H9 (cell line): ENCODE results near the gene NOL7. TPM values are rescaled to one million over a fixed set of nuclear protein-coding genes. Genes with fewer than 3 reads are reported as not detected.

ENCODE experiments used
- DNase-seq: peaks from one replicate; pipeline ENCODE4 v3.0.0-alpha.2; 2017
- H2AFZ ChIP-seq: one replicate; pipeline ENCODE4 v1.6.1; 2013; ENCODE audit warnings: mild to moderate bottlenecking, low read length, control low read depth, moderate library complexity
- H2AK5ac ChIP-seq: 2 replicates; pipeline ENCODE4 v1.6.1; 2013; ENCODE audit warnings: low read length, control low read depth, mixed read lengths; ENCODE audit not compliant: insufficient read length
- H2BK120ac ChIP-seq: one replicate; pipeline ENCODE4 v1.6.1; 2013; ENCODE audit warnings: low read depth, mild to moderate bottlenecking, low read length, control low read depth, inconsistent platforms; ENCODE audit not compliant: poor library complexity, severe bottlenecking
- H2BK12ac ChIP-seq: 2 replicates; pipeline ENCODE4 v1.6.1; 2013; ENCODE audit warnings: low read length, control low read depth, mixed read lengths, low read depth; ENCODE audit not compliant: insufficient read length
- H2BK15ac ChIP-seq: 2 replicates; pipeline ENCODE4 v1.6.1; 2013; ENCODE audit warnings: low read depth, low read length, control low read depth
- H2BK20ac ChIP-seq: one replicate; pipeline ENCODE4 v1.6.1; 2013; ENCODE audit warnings: low read depth, mild to moderate bottlenecking, low read length, control low read depth, inconsistent platforms; ENCODE audit not compliant: poor library complexity, severe bottlenecking
- H2BK5ac ChIP-seq: 2 replicates; pipeline ENCODE4 v1.6.1; 2013; ENCODE audit warnings: low read length, control low read depth, mixed read lengths; ENCODE audit not compliant: insufficient read length
- H3K14ac ChIP-seq: 2 replicates; pipeline ENCODE4 v1.6.1; 2013; ENCODE audit warnings: low read length, control low read depth; ENCODE audit not compliant: insufficient read depth
- H3K18ac ChIP-seq: 2 replicates; pipeline ENCODE4 v1.6.1; 2013; ENCODE audit warnings: low read depth, mild to moderate bottlenecking, mixed read lengths, low read length, control low read depth; ENCODE audit not compliant: insufficient read length
- H3K23ac ChIP-seq: 2 replicates; pipeline ENCODE4 v1.6.1; 2013; ENCODE audit warnings: low read length, control low read depth, mixed read lengths, low read depth; ENCODE audit not compliant: insufficient read length
- H3K23me2 ChIP-seq: 2 replicates; pipeline ENCODE4 v1.6.1; 2013; ENCODE audit warnings: low read depth, mild to moderate bottlenecking, mixed read lengths, low read length, control low read depth; ENCODE audit not compliant: insufficient read length, poor library complexity, severe bottlenecking
- H3K27ac ChIP-seq: 2 replicates; pipeline ENCODE4 v1.5.1; 2013; ENCODE audit warnings: low read length, control low read depth, mixed read lengths, low read depth; ENCODE audit not compliant: insufficient read length
- H3K27me3 ChIP-seq: 2 replicates; pipeline ENCODE4 v1.6.1; 2013; ENCODE audit warnings: low read length, control low read depth, inconsistent platforms; ENCODE audit not compliant: insufficient read depth
- H3K4ac ChIP-seq: 2 replicates; pipeline ENCODE4 v1.6.1; 2013; ENCODE audit warnings: low read depth, mild to moderate bottlenecking, control low read depth, inconsistent platforms, low read length, moderate library complexity
- H3K4me1 ChIP-seq: 2 replicates; pipeline ENCODE4 v1.6.1; 2013; ENCODE audit warnings: low read length, control low read depth, inconsistent platforms; ENCODE audit not compliant: insufficient read depth
- H3K4me2 ChIP-seq: 2 replicates; pipeline ENCODE4 v1.6.1; 2013; ENCODE audit warnings: low read length, control low read depth, mixed read lengths; ENCODE audit not compliant: insufficient read length, insufficient read depth
- H3K56ac ChIP-seq: 2 replicates; pipeline ENCODE4 v1.6.1; 2013; ENCODE audit warnings: low read depth, mild to moderate bottlenecking, mixed read lengths, low read length, control low read depth; ENCODE audit not compliant: insufficient read length
- H3K79me1 ChIP-seq: 2 replicates; pipeline ENCODE4 v1.6.1; 2013; ENCODE audit warnings: low read depth, mild to moderate bottlenecking, moderate library complexity, low read length, control low read depth, inconsistent platforms; ENCODE audit not compliant: insufficient read depth, poor library complexity, severe bottlenecking
- H3K79me2 ChIP-seq: 2 replicates; pipeline ENCODE4 v1.6.1; 2013; ENCODE audit warnings: low read length, control low read depth, inconsistent platforms; ENCODE audit not compliant: insufficient read depth
- H3K9ac ChIP-seq: 2 replicates; pipeline ENCODE4 v1.6.1; 2013; ENCODE audit warnings: low read length, control low read depth, mixed read lengths; ENCODE audit not compliant: insufficient read length; ENCODE audit errors: extremely low read depth
- H3K9me3 ChIP-seq: one replicate; pipeline ENCODE4 v1.6.1; 2013; ENCODE audit warnings: low read depth, low read length, inconsistent platforms; ENCODE audit not compliant: control insufficient read depth
- H3T11ph ChIP-seq: one replicate; pipeline ENCODE4 v1.6.1; 2013; ENCODE audit warnings: mild to moderate bottlenecking, low read length, control low read depth, inconsistent platforms
- H4K20me1 ChIP-seq: one replicate; pipeline ENCODE4 v1.6.1; 2013; ENCODE audit not compliant: control insufficient read depth, insufficient read length, insufficient read depth
- H4K5ac ChIP-seq: 2 replicates; pipeline ENCODE4 v1.6.1; 2013; ENCODE audit warnings: low read depth, mild to moderate bottlenecking, mixed read lengths, low read length, control low read depth; ENCODE audit not compliant: insufficient read length
- H4K8ac ChIP-seq: replicated peaks from 2 replicates; pipeline ENCODE4 v1.6.1; 2013; ENCODE audit warnings: low read length, control low read depth, mixed read lengths, low read depth; ENCODE audit not compliant: insufficient read length
- H4K91ac ChIP-seq: 2 replicates; pipeline ENCODE4 v1.6.1; 2013; ENCODE audit warnings: low read depth, mild to moderate bottlenecking, moderate library complexity, mixed read lengths, low read length, control low read depth; ENCODE audit not compliant: insufficient read length
- H3K27ac Mint-ChIP-seq, 3 experiments: 2 replicates in 2 of 3; 3 replicates in 1 of 3; pipeline ENCODE4 v1.8.0; 2020 to 2021; ENCODE audit warnings: mixed read lengths in 3 of 3, mild to moderate bottlenecking in 1 of 3, moderate library complexity in 1 of 3
- H3K27me3 Mint-ChIP-seq: 2 replicates; pipeline ENCODE4 v1.8.0; 2021; ENCODE audit warnings: low read depth, mild to moderate bottlenecking, moderate library complexity, mixed read lengths
- H3K36me3 Mint-ChIP-seq, 3 experiments: 2 replicates in 2 of 3; 3 replicates in 1 of 3; pipeline ENCODE4 v1.8.0; 2020 to 2021; ENCODE audit warnings: low read depth in 3 of 3, mixed read lengths in 3 of 3; ENCODE audit not compliant: insufficient read depth in 1 of 3
- H3K4me1 Mint-ChIP-seq, 2 experiments: 2 replicates each; pipeline ENCODE4 v1.8.0; 2020; ENCODE audit warnings: mixed read lengths in 2 of 2
- H3K4me3 Mint-ChIP-seq, 2 experiments: 2 replicates in 1 of 2; 3 replicates in 1 of 2; pipeline ENCODE4 v1.8.0; 2020 to 2021; ENCODE audit warnings: mild to moderate bottlenecking in 2 of 2, mixed read lengths in 2 of 2, moderate library complexity in 1 of 2
- H3K9me3 Mint-ChIP-seq, 2 experiments: 2 replicates in 1 of 2; 3 replicates in 1 of 2; pipeline ENCODE4 v1.8.0; 2020; ENCODE audit warnings: mild to moderate bottlenecking in 2 of 2, mixed read lengths in 2 of 2, moderate library complexity in 1 of 2
- WGBS: extraction: QIAGEN DNeasy Blood & Tissue Kit; methylation state at CpG from one replicate; pipeline ENCODE4 v1.1.7; 2013; ENCODE audit warnings: missing lambda C conversion rate, low lambda C conversion rate, mixed read lengths; ENCODE audit not compliant: insufficient read length; ENCODE audit errors: extremely low coverage; 5-methylcytosine and 5-hydroxymethylcytosine counted together
- total RNA-seq: library from RNA; stranded (reverse); gene quantifications from 2 replicates; pipeline ENCODE4 v1.2.1, GENCODE V29; 2021
- TF ChIP-seq, protein P1 (sequence below): fragments of 200-600 bp; sonication (generic); conservative IDR thresholded peaks from 3 replicates; pipeline ENCODE4 v1.8.0; 2021; ENCODE audit warnings: antibody characterized with exemption, mild to moderate bottlenecking

Gene NOL7
- total RNA-seq, 1 experiment from 2014 or later, result 72.1 TPM

DNA sequence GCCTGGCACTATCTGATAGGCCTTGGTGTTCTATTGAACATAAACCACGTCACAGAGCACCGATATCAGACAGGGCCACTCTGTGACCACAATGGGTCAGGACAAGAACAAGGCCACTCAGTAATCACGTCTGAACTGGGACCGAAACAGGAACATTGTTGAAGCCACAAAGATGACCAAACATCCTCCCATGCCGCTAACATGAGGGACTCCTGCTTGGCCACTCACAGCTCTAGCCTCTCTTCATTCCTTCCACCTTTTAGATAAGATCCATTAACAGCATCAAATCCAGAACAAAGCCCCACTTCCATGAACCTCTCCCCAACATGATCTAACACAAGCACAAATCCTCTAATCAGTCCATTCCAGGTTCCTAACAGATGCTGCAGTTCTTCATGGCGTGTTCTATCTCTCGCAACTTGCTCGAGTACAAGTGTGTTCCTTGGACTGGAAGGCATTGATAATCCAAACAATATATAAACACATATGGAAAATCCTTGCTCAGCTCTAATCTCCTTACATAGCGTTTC lies 33.4 kb upstream of the NOL7 start:
- Histone ChIP-seq H3K9me3 (no peaks in the 10 kb centered on the region), H3T11ph (no peak overlapping the region), H2BK20ac (no peak overlapping the region), H4K20me1 (no peaks in the 10 kb centered on the region), H3K4ac (no peak overlapping the region), H2BK120ac (no peak overlapping the region), H4K91ac (no peak overlapping the region), H3K79me1 (no peaks in the 10 kb centered on the region), H3K23me2 (no peaks in the 10 kb centered on the region), H3K27me3 (no peaks in the 10 kb centered on the region), H2BK15ac (no peak overlapping the region), H3K27ac (no peak overlapping the region), H2BK12ac (no peak overlapping the region), H3K56ac (no peak overlapping the region), H3K4me1 (no peaks in the 10 kb centered on the region), H3K9ac (no peak overlapping the region), H3K4me2 (no peak overlapping the region), H3K18ac (no peak overlapping the region), H3K23ac (no peak overlapping the region), H3K14ac (no peak overlapping the region), H2BK5ac (no peak overlapping the region), H2AFZ (no peak overlapping the region), H3K79me2 (no peaks in the 10 kb centered on the region), H4K8ac (no peak overlapping the region), H2AK5ac (no peak overlapping the region), H4K5ac (no peak overlapping the region)
- 100% methylated on average over 1 of the region's 9 CpGs for WGBS
- Mint-ChIP-seq H3K36me3 (peaks cover 11 to 45% (median 43%) of the 10 kb centered on the region in 3 experiments; a peak in 6 of 7 replicates), H3K27me3 (no peaks in the 10 kb centered on the region), H3K9me3 (peaks cover 4% of the 10 kb centered on the region in 2 experiments; a peak in 2 of 5 replicates), H3K4me1 (peaks cover 0 to 4% of the 10 kb centered on the region in 2 experiments; a peak in 1 of 4 replicates), H3K27ac (no peak overlapping the region), H3K4me3 (no peak overlapping the region)
- TF ChIP-seq, protein P1, sequence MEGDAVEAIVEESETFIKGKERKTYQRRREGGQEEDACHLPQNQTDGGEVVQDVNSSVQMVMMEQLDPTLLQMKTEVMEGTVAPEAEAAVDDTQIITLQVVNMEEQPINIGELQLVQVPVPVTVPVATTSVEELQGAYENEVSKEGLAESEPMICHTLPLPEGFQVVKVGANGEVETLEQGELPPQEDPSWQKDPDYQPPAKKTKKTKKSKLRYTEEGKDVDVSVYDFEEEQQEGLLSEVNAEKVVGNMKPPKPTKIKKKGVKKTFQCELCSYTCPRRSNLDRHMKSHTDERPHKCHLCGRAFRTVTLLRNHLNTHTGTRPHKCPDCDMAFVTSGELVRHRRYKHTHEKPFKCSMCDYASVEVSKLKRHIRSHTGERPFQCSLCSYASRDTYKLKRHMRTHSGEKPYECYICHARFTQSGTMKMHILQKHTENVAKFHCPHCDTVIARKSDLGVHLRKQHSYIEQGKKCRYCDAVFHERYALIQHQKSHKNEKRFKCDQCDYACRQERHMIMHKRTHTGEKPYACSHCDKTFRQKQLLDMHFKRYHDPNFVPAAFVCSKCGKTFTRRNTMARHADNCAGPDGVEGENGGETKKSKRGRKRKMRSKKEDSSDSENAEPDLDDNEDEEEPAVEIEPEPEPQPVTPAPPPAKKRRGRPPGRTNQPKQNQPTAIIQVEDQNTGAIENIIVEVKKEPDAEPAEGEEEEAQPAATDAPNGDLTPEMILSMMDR, result no peak
- DNase-seq, result no peak
